HCT116 (cell line): ENCODE data around the gene SEC16B.

Source experiments
- EGR1 ChIP-seq: IDR thresholded peaks from 2 replicates; pipeline ENCODE4 v1.6.1; 2012; ENCODE audit warnings: low read depth
- EZH2 ChIP-seq: fragments of 200-600 bp; sonication (generic); IDR thresholded peaks from 2 replicates; pipeline ENCODE4 v1.6.1; 2017; ENCODE audit warnings: antibody characterized with exemption, mixed run types
- EZH2phosphoT487 ChIP-seq: fragments of 200-600 bp; IDR thresholded peaks from 2 replicates; pipeline ENCODE4 v1.6.1; 2018; ENCODE audit warnings: antibody characterized with exemption, borderline replicate concordance
- POLR2A ChIP-seq: IDR thresholded peaks from 2 replicates; pipeline ENCODE4 v1.7.0; 2011; ENCODE audit warnings: borderline replicate concordance; ENCODE audit not compliant: insufficient read depth, insufficient read length; ENCODE audit errors: extremely low read depth
- RAD21 ChIP-seq: IDR thresholded peaks from 2 replicates; pipeline ENCODE4 v1.6.1; 2012; ENCODE audit warnings: low read depth, mild to moderate bottlenecking
- SP1 ChIP-seq: IDR thresholded peaks from 2 replicates; pipeline ENCODE4 v1.6.1; 2012; ENCODE audit warnings: low read depth
- TF ChIP-seq, protein P1 (sequence below), 3 experiments: fragments of 200-600 bp in 1 of 3; sonication (generic) in 1 of 3; IDR thresholded peaks in 2 of 3; conservative IDR thresholded peaks in 1 of 3; 2 replicates each; pipeline ENCODE4 v1.5.1; 2012 to 2017; ENCODE audit warnings: low read depth in 2 of 3, low read length in 2 of 3, antibody characterized with exemption in 1 of 3, borderline replicate concordance in 1 of 3, control low read depth in 1 of 3, mild to moderate bottlenecking in 1 of 3, mixed read lengths in 1 of 3, mixed run types in 1 of 3, moderate library complexity in 1 of 3; ENCODE audit not compliant: insufficient read depth in 1 of 3
- TF ChIP-seq, protein P2 (sequence below): IDR thresholded peaks from 2 replicates; pipeline ENCODE4 v1.6.1; 2012

GRCh38 chr1:177947623-177948022, 22.2 kb downstream of the SEC16B start:
- TF ChIP-seq, protein P1, sequence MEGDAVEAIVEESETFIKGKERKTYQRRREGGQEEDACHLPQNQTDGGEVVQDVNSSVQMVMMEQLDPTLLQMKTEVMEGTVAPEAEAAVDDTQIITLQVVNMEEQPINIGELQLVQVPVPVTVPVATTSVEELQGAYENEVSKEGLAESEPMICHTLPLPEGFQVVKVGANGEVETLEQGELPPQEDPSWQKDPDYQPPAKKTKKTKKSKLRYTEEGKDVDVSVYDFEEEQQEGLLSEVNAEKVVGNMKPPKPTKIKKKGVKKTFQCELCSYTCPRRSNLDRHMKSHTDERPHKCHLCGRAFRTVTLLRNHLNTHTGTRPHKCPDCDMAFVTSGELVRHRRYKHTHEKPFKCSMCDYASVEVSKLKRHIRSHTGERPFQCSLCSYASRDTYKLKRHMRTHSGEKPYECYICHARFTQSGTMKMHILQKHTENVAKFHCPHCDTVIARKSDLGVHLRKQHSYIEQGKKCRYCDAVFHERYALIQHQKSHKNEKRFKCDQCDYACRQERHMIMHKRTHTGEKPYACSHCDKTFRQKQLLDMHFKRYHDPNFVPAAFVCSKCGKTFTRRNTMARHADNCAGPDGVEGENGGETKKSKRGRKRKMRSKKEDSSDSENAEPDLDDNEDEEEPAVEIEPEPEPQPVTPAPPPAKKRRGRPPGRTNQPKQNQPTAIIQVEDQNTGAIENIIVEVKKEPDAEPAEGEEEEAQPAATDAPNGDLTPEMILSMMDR (IDR thresholded peaks at IDR 0.05 in 2 of 3, conservative IDR thresholded peaks at IDR 0.05 in 1 of 3; ENCODE audit: borderline replicate concordance in 1 of 3, insufficient read depth in 1 of 3, low read depth in 2 of 3, low read length in 2 of 3) = no peak
- no peak for TF ChIP-seq RAD21
- TF ChIP-seq POLR2A = no peak
- no peak for TF ChIP-seq EZH2phosphoT487
- TF ChIP-seq, protein P2, sequence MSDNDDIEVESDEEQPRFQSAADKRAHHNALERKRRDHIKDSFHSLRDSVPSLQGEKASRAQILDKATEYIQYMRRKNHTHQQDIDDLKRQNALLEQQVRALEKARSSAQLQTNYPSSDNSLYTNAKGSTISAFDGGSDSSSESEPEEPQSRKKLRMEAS = no peak
- no peak for TF ChIP-seq EZH2
- TF ChIP-seq EGR1 = no peak
- no peak for TF ChIP-seq SP1
